ENCODE measurements around the gene TCF15.

GRCh38 chr20:658202-658601 is 48.1 kb upstream of the TCF15 start:
- TF ChIP-seq EP300 (IDR thresholded peaks at IDR 0.05) = no peak
- TF ChIP-seq POLR2A (IDR thresholded peaks at IDR 0.05) = no peak
- TF ChIP-seq CTCF (IDR thresholded peaks at IDR 0.05) = no peak
- no peak for TF ChIP-seq POLR2AphosphoS5 (IDR thresholded peaks at IDR 0.05)

Data from upper lobe of left lung (tissue), 4 donors.